Effector memory CD4-positive, alpha-beta T cell (primary cell): ENCODE measurements around the gene FAM240A.

Experiments
- DNase-seq, 3 donors: peaks; one replicate each; pipeline ENCODE4 v3.0.0-alpha.2; 2020
- H3K27ac ChIP-seq: 2 replicates; pipeline ENCODE4 v1.7.0; 2013; ENCODE audit warnings: mild to moderate bottlenecking, low read length, moderate library complexity; ENCODE audit not compliant: insufficient read depth, poor library complexity, severe bottlenecking
- H3K27me3 ChIP-seq: replicated peaks from 2 replicates; pipeline ENCODE4 v1.7.0; 2013; ENCODE audit warnings: mild to moderate bottlenecking, low read length; ENCODE audit not compliant: insufficient read depth, control insufficient read depth, poor library complexity, severe bottlenecking
- H3K36me3 ChIP-seq: 2 replicates; pipeline ENCODE4 v1.7.0; 2013; ENCODE audit warnings: mild to moderate bottlenecking, low read length, moderate library complexity; ENCODE audit not compliant: control insufficient read depth, insufficient read depth
- H3K4me1 ChIP-seq: 2 replicates; pipeline ENCODE4 v1.7.0; 2013; ENCODE audit warnings: low read length, mild to moderate bottlenecking; ENCODE audit not compliant: control insufficient read depth, insufficient read depth, poor library complexity, severe bottlenecking
- H3K4me3 ChIP-seq: 2 replicates; pipeline ENCODE4 v1.7.0; 2013; ENCODE audit warnings: low read length, low read depth, mild to moderate bottlenecking; ENCODE audit not compliant: insufficient read depth, poor library complexity, severe bottlenecking
- H3K9me3 ChIP-seq: 2 replicates; pipeline ENCODE4 v1.7.0; 2013; ENCODE audit warnings: mild to moderate bottlenecking, low read length, moderate library complexity; ENCODE audit not compliant: control insufficient read depth

Gene FAM240A

DNA sequence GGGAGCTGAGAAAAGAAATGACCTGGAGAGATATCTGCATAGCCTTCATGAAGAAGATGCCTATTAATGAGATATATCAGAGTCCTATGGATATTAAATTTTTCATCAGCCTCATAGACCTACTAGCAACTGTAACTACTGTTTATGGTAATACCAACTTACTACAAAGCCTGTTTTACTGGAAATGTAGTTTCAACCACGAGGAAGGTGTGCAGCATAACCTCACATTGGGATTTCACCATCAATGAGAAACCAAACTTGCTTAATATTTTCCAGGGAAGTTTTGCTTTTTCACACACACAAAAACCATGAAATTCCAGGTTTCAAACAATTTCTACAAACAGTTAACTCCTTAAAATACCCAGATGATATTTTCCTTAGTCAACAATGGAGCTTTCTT, 31.4 kb downstream of the FAM240A start:
- H3K27me3 ChIP-seq: no peaks in the 10 kb centered on the region
- no peak for DNase-seq
- H3K36me3 ChIP-seq: no peaks in the 10 kb centered on the region
- no peaks in the 10 kb centered on the region for H3K4me1 ChIP-seq
- peaks cover 4% of the 10 kb centered on the region for H3K9me3 ChIP-seq
- no peak overlapping the region for H3K27ac ChIP-seq
- H3K4me3 ChIP-seq: no peak overlapping the region

DNA sequence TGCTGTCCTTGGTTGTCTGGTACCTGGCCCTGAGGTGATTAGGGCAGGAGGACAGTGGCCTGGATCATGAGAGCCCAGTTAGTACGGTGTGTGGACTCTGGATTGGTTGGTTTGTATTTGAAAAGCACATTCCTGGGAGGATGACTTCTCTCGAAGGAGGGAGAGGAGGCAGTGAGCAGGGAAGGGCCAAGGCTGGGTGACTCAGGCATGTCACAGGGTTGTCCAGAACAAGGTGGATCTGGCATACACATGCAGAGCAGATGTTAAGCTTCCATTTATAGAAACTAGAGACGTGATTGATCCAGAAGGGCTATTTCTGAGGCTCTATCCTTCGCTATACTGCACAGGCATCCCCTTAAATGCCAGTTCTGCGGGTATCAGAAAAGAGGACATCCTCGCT, 34.4 kb downstream of the FAM240A start:
- Histone ChIP-seq H3K27me3 (no peaks in the 10 kb centered on the region), H3K4me3 (no peak overlapping the region), H3K9me3 (no peaks in the 10 kb centered on the region), H3K36me3 (no peaks in the 10 kb centered on the region), H3K27ac (no peak overlapping the region), H3K4me1 (no peaks in the 10 kb centered on the region)
- no peak for DNase-seq

DNA sequence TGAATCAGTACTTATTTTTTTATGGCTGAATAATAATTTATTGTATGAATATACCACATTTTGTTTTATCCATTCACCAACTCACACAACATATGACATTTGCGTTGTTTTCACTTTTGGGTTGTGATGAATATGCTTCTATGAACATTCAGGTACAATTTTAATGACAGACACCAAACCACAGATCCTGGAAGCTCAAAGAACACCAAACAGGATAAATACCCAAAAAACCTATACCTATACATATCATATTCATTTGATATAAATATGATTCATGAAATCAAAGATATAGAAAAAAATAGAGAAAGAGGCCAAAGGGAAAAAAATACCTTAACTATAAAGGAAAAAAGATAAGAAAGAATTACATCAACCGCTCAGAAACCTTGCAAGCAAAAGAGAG, 35.8 kb downstream of the FAM240A start:
- H3K4me3 ChIP-seq: no peak overlapping the region
- H3K4me1 ChIP-seq: no peaks in the 10 kb centered on the region
- no peaks in the 10 kb centered on the region for H3K36me3 ChIP-seq
- no peaks in the 10 kb centered on the region for H3K9me3 ChIP-seq
- H3K27me3 ChIP-seq: no peaks in the 10 kb centered on the region
- DNase-seq: no peak
- H3K27ac ChIP-seq: no peak overlapping the region

DNA sequence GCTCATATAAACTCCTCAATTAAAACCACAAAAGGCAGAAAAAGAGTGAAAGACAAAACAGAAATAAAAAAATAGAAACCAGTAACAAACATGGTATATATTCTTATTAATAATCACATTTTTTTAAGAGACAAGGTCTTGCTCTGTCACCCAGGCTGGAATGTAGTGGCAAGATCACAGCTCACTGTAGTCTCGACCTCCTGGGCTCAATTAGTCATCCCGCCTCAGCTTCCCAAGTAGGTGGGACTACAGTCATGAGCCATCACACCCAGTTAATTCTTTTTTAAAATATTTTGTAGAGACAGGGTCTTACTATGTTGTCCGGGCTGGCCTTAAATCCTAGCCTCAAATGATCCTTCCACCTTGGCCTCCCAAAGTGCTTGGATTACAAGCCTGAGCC, 37.1 kb downstream of the FAM240A start:
- Histone ChIP-seq H3K36me3 (no peaks in the 10 kb centered on the region), H3K4me1 (no peaks in the 10 kb centered on the region), H3K27me3 (no peaks in the 10 kb centered on the region), H3K4me3 (no peak overlapping the region), H3K9me3 (no peaks in the 10 kb centered on the region), H3K27ac (no peak overlapping the region)
- DNase-seq: no peak

DNA sequence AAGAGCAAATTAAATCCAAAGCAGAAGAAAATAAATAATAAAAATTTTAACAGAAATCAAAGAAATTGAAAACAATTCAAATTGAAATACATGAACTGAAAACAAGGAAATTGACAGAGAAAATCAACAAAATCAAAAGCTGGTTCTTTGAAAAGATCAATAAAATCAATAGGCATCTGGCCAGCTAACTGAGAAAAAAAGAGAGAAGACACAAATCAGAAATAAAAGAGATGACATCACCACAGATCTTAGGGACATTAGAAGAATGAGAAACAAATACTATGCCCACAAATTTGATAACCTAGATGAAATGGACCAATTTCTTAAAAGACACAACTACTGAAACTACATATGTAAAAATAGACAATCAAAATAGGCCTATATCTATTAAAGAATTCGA, 38.8 kb downstream of the FAM240A start:
- Histone ChIP-seq H3K4me1 (no peaks in the 10 kb centered on the region), H3K36me3 (no peaks in the 10 kb centered on the region), H3K4me3 (no peak overlapping the region), H3K9me3 (no peaks in the 10 kb centered on the region), H3K27me3 (no peaks in the 10 kb centered on the region), H3K27ac (no peak overlapping the region)
- no peak for DNase-seq

DNA sequence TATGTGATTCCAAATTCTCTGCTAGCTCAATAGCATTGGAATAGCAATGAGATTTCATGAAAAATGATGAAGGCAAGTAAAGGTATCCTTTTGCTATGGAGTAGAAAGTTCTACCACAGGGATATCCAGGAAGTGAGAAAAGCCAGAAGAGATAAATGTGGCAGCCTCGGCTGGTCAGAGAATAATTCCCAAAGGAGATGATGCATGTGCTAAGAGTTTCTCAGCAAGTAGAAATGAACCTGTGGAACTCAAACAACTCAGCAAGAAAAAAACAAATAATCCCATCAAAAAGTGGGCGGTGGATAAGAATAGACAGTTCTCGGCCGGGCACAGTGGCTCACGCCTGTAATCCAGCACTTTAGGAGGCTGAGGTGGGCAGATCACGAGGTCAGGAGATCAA, 42.9 kb downstream of the FAM240A start:
- H3K27me3 ChIP-seq: no peaks in the 10 kb centered on the region
- no peaks in the 10 kb centered on the region for H3K4me1 ChIP-seq
- no peaks in the 10 kb centered on the region for H3K36me3 ChIP-seq
- no peak overlapping the region for H3K4me3 ChIP-seq
- H3K9me3 ChIP-seq: no peaks in the 10 kb centered on the region
- DNase-seq: no peak
- no peak overlapping the region for H3K27ac ChIP-seq

DNA sequence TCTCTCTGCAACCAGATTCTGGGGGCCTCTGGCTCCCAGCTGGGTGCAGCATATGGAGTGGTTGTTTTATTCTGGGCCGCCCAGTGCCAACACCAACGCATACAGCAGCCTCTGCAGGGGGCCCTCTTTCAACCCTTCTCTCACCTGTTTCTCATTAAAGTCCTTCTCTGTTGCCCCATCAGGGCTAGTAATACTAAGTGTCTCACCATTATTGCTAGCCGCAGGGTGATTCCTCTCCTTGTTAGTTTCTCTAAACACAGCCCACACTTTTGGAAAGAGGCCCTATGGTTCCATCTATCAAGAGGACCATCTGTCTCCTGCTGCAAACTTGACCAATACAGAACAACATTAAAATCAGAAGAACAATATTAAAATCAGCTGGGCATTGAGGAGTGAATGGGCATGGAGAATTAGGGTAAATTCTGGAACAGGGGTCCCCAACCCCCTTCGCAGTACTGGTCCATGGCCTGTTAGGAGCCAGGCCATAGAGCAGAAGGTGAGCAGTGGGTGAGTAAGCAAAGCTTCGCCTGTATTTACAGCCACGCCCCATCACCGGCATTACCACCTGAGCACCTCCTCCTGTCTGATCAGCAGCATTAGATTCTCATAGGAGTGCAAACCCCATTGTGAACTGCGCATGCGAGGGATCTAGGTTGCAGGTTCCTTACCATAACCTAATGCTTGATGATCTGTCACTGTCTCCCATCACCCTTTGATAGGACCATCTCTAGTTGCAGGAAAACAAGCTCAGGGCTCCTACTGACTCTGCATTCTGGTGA, 44.6 kb downstream of the FAM240A start:
- no peaks in the 10 kb centered on the region for H3K36me3 ChIP-seq
- H3K9me3 ChIP-seq: no peaks in the 10 kb centered on the region
- no peaks in the 10 kb centered on the region for H3K27me3 ChIP-seq
- H3K4me1 ChIP-seq: no peaks in the 10 kb centered on the region
- H3K4me3 ChIP-seq: no peak overlapping the region
- DNase-seq: no peak
- H3K27ac ChIP-seq: no peak overlapping the region

DNA sequence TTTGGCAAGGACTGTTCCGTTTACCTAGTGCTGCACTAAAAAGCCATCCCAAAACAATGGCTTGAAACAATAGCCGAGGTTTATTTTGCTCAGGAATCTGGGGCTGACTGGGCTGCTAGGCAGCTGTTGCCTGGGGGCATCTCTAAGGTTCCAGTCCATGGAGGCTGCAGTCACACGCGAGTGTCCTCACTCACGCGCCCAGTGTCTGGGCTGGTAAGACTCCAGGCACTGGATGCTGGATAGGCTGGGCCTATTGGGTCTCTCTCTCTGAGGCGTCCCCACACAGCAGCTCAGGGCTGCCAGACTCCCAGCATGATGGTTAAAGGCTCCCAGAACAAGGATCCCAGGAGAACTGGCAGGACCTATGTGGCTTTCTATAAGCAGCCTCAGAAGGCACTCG, 47.0 kb downstream of the FAM240A start:
- Histone ChIP-seq H3K4me3 (no peak overlapping the region), H3K36me3 (no peaks in the 10 kb centered on the region), H3K27ac (no peak overlapping the region), H3K9me3 (no peaks in the 10 kb centered on the region), H3K4me1 (no peaks in the 10 kb centered on the region), H3K27me3 (no peaks in the 10 kb centered on the region)
- no peak for DNase-seq

DNA sequence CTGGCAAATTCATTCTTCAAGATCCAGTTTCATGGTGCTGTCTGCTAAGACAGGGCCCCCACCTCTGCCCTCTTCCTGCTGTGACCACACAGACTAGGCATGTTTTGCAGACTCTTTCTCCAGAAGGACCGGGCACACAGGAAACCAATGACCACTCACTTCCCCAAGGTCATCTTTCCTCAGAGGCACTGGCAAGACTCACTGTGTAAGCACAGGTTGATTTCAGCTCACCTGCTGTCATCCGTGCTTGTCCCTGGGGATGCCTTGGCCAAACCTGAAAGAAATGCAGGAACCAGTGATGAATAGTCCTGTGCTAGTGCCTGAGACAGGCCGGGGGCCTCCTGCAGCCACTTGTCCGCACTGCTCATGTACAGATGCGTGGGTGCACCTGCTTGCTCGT, 47.7 kb downstream of the FAM240A start:
- H3K27me3 ChIP-seq: no peaks in the 10 kb centered on the region
- no peak for DNase-seq
- no peaks in the 10 kb centered on the region for H3K4me1 ChIP-seq
- no peak overlapping the region for H3K27ac ChIP-seq
- H3K4me3 ChIP-seq: no peak overlapping the region
- H3K9me3 ChIP-seq: no peaks in the 10 kb centered on the region
- no peaks in the 10 kb centered on the region for H3K36me3 ChIP-seq

DNA sequence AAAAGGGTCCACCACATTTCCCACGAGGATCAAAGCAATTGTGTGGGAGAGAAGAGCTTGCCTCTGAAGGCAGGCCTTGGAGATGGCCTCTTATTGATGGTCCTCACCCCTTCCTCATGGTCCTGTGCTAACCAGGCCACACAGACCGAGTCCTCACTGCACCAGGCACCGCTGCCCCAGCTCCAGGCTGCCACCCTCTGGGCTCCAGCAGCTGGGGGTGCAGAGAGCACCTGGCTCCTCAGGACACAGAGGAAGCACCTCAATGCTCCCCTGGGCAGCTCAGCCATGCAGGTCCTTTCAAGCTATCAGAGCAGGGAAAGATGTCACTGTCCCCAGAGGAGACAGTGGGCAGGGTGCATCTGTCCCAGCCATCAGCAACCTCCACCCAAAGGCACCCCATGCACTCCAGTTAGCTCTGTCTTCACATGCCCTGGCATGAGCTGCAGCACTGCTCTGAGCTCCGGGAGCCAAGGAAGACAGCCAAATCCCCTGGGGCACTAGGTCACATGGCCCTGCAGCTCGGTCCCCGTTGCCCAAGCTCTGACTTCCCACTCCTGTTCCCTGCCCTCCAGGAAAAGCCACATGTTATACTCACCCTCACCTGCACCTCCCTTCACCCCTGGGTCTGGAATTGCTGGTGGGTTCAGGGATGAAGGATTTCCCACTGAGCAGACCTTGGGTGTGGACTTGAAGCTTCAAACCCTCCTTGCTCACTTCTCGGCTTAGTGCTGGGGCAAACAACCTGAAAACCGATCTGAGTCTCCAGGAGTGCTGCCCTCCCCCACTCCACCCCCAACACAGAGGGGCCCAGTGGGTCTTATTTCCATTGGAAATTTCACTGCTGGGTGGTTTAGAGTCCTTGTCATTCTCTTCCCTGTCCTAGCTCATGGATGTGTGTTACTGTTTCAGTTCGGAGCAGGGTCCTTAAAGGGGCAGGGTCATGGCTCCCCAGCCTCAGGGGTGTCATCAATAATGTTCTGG, 48.5 kb downstream of the FAM240A start:
- DNase-seq: no peak
- no peaks in the 10 kb centered on the region for H3K4me1 ChIP-seq
- no peaks in the 10 kb centered on the region for H3K9me3 ChIP-seq
- H3K36me3 ChIP-seq: no peaks in the 10 kb centered on the region
- no peak overlapping the region for H3K4me3 ChIP-seq
- no peaks in the 10 kb centered on the region for H3K27me3 ChIP-seq
- no peak overlapping the region for H3K27ac ChIP-seq
